Measurements from ENCODE around the gene CCDC192.

DNA sequence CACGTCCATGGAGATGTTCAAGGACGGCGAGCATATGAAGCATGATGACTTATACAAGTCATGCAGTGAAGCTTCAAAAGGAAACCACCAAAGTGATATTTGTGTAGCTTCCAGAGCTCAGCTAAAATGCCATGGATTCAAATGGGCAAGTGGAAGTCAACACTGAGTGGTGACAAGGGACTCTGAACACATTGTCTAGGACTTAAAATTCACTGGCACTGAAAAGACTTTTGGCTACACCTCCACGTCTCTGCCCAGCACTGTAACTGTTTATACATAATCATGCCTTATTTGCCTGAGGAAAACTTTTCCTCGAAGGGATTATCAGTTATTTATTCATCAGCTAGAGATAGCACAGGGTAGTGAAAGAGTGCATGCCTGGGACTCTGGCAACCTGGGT, 39.1 kb upstream of the CCDC192 start:
- TF ChIP-seq, protein P1, sequence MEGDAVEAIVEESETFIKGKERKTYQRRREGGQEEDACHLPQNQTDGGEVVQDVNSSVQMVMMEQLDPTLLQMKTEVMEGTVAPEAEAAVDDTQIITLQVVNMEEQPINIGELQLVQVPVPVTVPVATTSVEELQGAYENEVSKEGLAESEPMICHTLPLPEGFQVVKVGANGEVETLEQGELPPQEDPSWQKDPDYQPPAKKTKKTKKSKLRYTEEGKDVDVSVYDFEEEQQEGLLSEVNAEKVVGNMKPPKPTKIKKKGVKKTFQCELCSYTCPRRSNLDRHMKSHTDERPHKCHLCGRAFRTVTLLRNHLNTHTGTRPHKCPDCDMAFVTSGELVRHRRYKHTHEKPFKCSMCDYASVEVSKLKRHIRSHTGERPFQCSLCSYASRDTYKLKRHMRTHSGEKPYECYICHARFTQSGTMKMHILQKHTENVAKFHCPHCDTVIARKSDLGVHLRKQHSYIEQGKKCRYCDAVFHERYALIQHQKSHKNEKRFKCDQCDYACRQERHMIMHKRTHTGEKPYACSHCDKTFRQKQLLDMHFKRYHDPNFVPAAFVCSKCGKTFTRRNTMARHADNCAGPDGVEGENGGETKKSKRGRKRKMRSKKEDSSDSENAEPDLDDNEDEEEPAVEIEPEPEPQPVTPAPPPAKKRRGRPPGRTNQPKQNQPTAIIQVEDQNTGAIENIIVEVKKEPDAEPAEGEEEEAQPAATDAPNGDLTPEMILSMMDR (IDR thresholded peaks at IDR 0.05), result no peak
- no peak for TF ChIP-seq POLR2A (IDR thresholded peaks at IDR 0.05)

Data from ovary (tissue), 3 donors.